Stimulated activated CD4-positive, alpha-beta T cell treated with anti-CD3 and anti-CD28 coated beads, Interleukin-4, amount 100 ng/mL, for 4 hours (primary cell): ENCODE results near the gene PEX7.
"Not testable (repeated sequence)": the region's sequence is repeated elsewhere in the genome, so short reads cannot be mapped to it uniquely, and the experiment has no call there.

ENCODE experiments used
- DNase-seq, 2 experiments: peaks; one replicate each; pipeline ENCODE4 v3.0.0-alpha.2; 2020

Gene PEX7

GRCh38 chr6:136846477-136846876, 24.1 kb downstream of the PEX7 start:
- not testable (repeated sequence) for DNase-seq

- not testable (repeated sequence) for DNase-seq
Observed at GRCh38 chr6:136849979-136850563, 27.7 kb downstream of the PEX7 start.

GRCh38 chr6:136859430-136859829, 37.0 kb downstream of the PEX7 start:
- DNase-seq = no peak

GRCh38 chr6:136860043-136860442, 37.7 kb downstream of the PEX7 start:
- no peak for DNase-seq

- DNase-seq = no peak
Observed at GRCh38 chr6:136862662-136863061, 40.3 kb downstream of the PEX7 start.

- DNase-seq = no peak
Observed at GRCh38 chr6:136863752-136864151, 41.4 kb downstream of the PEX7 start.

- DNase-seq = no peak
Observed at GRCh38 chr6:136864676-136865075, 42.3 kb downstream of the PEX7 start.

GRCh38 chr6:136866872-136867416, 44.6 kb downstream of the PEX7 start:
- DNase-seq = no peak

GRCh38 chr6:136869451-136869850, 47.1 kb downstream of the PEX7 start:
- DNase-seq = no peak

GRCh38 chr6:136873748-136874147, 51.4 kb downstream of the PEX7 start:
- no peak for DNase-seq

GRCh38 chr6:136876469-136876868, 54.1 kb downstream of the PEX7 start:
- not testable (repeated sequence) for DNase-seq

GRCh38 chr6:136880748-136881460, 58.5 kb downstream of the PEX7 start:
- DNase-seq = no peak

- no peak for DNase-seq
Observed at GRCh38 chr6:136886091-136886490, 63.7 kb downstream of the PEX7 start.

GRCh38 chr6:136887953-136888352, 65.6 kb downstream of the PEX7 start:
- no peak for DNase-seq

- DNase-seq = no peak
Observed at GRCh38 chr6:136889271-136890193, 67.1 kb downstream of the PEX7 start.

GRCh38 chr6:136890194-136890839, 67.9 kb downstream of the PEX7 start:
- no peak for DNase-seq

GRCh38 chr6:136890986-136891385, 68.6 kb downstream of the PEX7 start:
- no peak for DNase-seq

GRCh38 chr6:136893187-136893586, 70.8 kb downstream of the PEX7 start:
- no peak for DNase-seq

GRCh38 chr6:136895901-136896300, 73.5 kb downstream of the PEX7 start:
- DNase-seq = no peak

GRCh38 chr6:136897071-136897470, 74.7 kb downstream of the PEX7 start:
- DNase-seq = no peak

GRCh38 chr6:136901212-136901784, 78.9 kb downstream of the PEX7 start:
- DNase-seq = no peak

GRCh38 chr6:136904477-136904876, 82.1 kb downstream of the PEX7 start:
- DNase-seq = not testable (repeated sequence)
